ENCODE measurements around the gene DLGAP1. TPM values are rescaled to one million over a fixed set of nuclear protein-coding genes. Genes with fewer than 3 reads are reported as not detected.

Gene DLGAP1
- total and polyA plus RNA-seq, 2 experiments from 2014 or later: 3.1 to 6.5 TPM

DNA sequence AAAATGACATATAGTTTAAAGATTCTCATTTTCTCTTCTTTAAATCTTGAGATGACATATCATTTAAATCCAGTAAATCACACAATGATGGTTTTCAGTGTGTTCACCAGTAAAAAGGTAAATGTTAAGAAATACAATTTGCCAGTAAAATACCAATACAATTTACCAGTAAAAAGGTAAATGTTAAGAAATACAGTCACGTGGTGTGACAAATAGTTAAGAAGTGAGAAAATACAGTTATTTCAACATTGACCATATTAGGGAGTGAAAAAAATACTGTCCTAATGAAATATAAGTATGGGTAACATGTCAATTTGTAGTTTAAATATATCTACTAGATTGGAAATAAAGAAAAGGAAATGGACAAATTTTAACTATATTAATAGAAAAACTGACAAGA is 80.5 kb downstream of the DLGAP1 start:
- WGBS (ENCODE audit: low lambda C conversion rate, missing lambda C conversion rate): 87% methylated on average over 1 of the region's 1 CpG
- no peaks in the 10 kb centered on the region for H4K20me1 ChIP-seq (ENCODE audit: insufficient read depth, poor library complexity, severe bottlenecking)
- H2AFZ ChIP-seq: no peak overlapping the region
- no peak overlapping the region for H3K27ac ChIP-seq
- no peak for DNase-seq (ENCODE audit: low spot score)
- TF ChIP-seq EZH2phosphoT487 (IDR thresholded peaks at IDR 0.05; ENCODE audit: low read depth, severe bottlenecking, unreplicated experiment) (no peak), EZH2 (IDR thresholded peaks at IDR 0.05; ENCODE audit: borderline replicate concordance) (no peak)
- TF ChIP-seq, protein P1, sequence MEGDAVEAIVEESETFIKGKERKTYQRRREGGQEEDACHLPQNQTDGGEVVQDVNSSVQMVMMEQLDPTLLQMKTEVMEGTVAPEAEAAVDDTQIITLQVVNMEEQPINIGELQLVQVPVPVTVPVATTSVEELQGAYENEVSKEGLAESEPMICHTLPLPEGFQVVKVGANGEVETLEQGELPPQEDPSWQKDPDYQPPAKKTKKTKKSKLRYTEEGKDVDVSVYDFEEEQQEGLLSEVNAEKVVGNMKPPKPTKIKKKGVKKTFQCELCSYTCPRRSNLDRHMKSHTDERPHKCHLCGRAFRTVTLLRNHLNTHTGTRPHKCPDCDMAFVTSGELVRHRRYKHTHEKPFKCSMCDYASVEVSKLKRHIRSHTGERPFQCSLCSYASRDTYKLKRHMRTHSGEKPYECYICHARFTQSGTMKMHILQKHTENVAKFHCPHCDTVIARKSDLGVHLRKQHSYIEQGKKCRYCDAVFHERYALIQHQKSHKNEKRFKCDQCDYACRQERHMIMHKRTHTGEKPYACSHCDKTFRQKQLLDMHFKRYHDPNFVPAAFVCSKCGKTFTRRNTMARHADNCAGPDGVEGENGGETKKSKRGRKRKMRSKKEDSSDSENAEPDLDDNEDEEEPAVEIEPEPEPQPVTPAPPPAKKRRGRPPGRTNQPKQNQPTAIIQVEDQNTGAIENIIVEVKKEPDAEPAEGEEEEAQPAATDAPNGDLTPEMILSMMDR (IDR thresholded peaks at IDR 0.05; ENCODE audit: poor library complexity): no peak
- H3K36me3 ChIP-seq (replicated peaks; ENCODE audit: insufficient read depth, low read depth): no peaks in the 10 kb centered on the region
- no peak overlapping the region for H3K4me3 ChIP-seq
- no peaks in the 10 kb centered on the region for H3K9me2 ChIP-seq (replicated peaks; ENCODE audit: insufficient read depth)
- no peaks in the 10 kb centered on the region for H3K4me1 ChIP-seq (ENCODE audit: insufficient read depth)
- no peaks in the 10 kb centered on the region for H3K9me3 ChIP-seq (ENCODE audit: low read depth)
- H3K4me2 ChIP-seq: no peak overlapping the region
- H3K27me3 ChIP-seq: no peaks in the 10 kb centered on the region
- H3K79me2 ChIP-seq: no peaks in the 10 kb centered on the region

GRCh38 chr18:4369705-4370104 is 85.4 kb downstream of the DLGAP1 start:
- no peak for DNase-seq (ENCODE audit: low spot score)
- Histone ChIP-seq H3K36me3 (replicated peaks; ENCODE audit: insufficient read depth, low read depth) (no peaks in the 10 kb centered on the region), H3K27ac (no peak overlapping the region), H3K79me2 (no peaks in the 10 kb centered on the region), H3K27me3 (no peaks in the 10 kb centered on the region), H2AFZ (no peak overlapping the region), H3K9me3 (ENCODE audit: low read depth) (no peaks in the 10 kb centered on the region), H3K9me2 (replicated peaks; ENCODE audit: insufficient read depth) (no peaks in the 10 kb centered on the region), H3K4me1 (ENCODE audit: insufficient read depth) (no peaks in the 10 kb centered on the region), H4K20me1 (ENCODE audit: insufficient read depth, poor library complexity, severe bottlenecking) (no peaks in the 10 kb centered on the region), H3K4me2 (no peak overlapping the region), H3K4me3 (no peak overlapping the region)
- 79% methylated on average over 4 of the region's 4 CpGs for WGBS (ENCODE audit: low lambda C conversion rate, missing lambda C conversion rate)
- TF ChIP-seq EZH2phosphoT487 (IDR thresholded peaks at IDR 0.05; ENCODE audit: low read depth, severe bottlenecking, unreplicated experiment) (no peak), EZH2 (IDR thresholded peaks at IDR 0.05; ENCODE audit: borderline replicate concordance) (no peak)
- TF ChIP-seq, protein P1 (IDR thresholded peaks at IDR 0.05; ENCODE audit: poor library complexity): no peak

DNA sequence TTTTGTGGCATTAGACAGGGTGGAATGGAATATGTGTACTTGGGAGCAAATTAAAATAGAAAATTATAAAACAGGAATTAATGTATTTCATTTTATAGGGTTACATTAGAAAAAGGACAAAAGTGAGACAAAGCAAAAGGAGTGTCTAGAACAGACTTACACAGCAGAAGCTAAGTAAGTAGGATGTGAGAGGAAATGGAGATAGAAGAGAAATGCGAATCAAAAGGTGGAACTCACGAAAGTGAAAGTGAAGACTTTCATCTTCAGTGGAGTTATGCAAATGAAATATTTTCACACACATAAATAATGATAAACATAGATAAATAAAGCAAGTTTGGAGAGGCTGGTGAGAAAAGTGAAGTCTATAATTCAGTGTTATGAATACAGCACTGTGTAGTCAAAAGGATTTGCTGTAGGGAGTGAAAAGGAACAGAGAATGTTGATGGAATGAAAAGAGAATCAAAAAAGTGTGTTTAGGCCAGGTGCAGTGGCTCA is 94.8 kb downstream of the DLGAP1 start:
- Histone ChIP-seq H3K27me3 (no peaks in the 10 kb centered on the region), H4K20me1 (ENCODE audit: insufficient read depth, poor library complexity, severe bottlenecking) (no peaks in the 10 kb centered on the region), H3K4me3 (no peak overlapping the region), H3K27ac (no peak overlapping the region), H3K36me3 (replicated peaks; ENCODE audit: insufficient read depth, low read depth) (no peaks in the 10 kb centered on the region), H3K4me1 (ENCODE audit: insufficient read depth) (no peaks in the 10 kb centered on the region), H2AFZ (no peak overlapping the region), H3K4me2 (no peak overlapping the region), H3K79me2 (no peaks in the 10 kb centered on the region), H3K9me2 (replicated peaks; ENCODE audit: insufficient read depth) (no peaks in the 10 kb centered on the region), H3K9me3 (ENCODE audit: low read depth) (no peaks in the 10 kb centered on the region)
- DNase-seq (ENCODE audit: low spot score): no peak
- TF ChIP-seq EZH2phosphoT487 (IDR thresholded peaks at IDR 0.05; ENCODE audit: low read depth, severe bottlenecking, unreplicated experiment): no peak
- TF ChIP-seq, protein P1 (IDR thresholded peaks at IDR 0.05; ENCODE audit: poor library complexity): no peak
- no peak for TF ChIP-seq EZH2 (IDR thresholded peaks at IDR 0.05; ENCODE audit: borderline replicate concordance)
- 89% methylated on average over 2 of the region's 2 CpGs for WGBS (ENCODE audit: low lambda C conversion rate, missing lambda C conversion rate)

DNA sequence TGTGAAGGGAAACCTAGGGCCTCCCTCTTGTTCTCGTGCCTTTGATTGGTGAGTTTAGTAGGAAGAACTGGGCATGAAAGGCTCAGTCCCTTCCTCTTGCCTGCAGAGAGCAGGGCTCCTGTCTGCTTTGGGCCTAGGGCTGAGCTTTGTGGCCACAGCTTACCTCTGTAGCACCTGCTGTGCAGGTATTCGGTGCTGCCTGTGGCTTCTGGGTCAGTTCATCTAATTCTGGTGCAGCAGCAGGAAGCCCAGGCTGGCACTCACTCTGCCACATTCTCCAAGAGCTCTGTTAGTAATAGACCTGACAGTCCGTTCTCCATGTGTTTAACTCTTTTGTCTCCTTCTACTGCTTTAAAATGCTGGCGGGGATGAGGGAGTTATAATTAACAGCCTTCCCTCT is 96.5 kb downstream of the DLGAP1 start:
- H4K20me1 ChIP-seq (ENCODE audit: insufficient read depth, poor library complexity, severe bottlenecking): no peaks in the 10 kb centered on the region
- no peaks in the 10 kb centered on the region for H3K79me2 ChIP-seq
- WGBS (ENCODE audit: low lambda C conversion rate, missing lambda C conversion rate): 70% methylated on average over 4 of the region's 4 CpGs
- no peak for TF ChIP-seq EZH2 (IDR thresholded peaks at IDR 0.05; ENCODE audit: borderline replicate concordance)
- no peak for TF ChIP-seq EZH2phosphoT487 (IDR thresholded peaks at IDR 0.05; ENCODE audit: low read depth, severe bottlenecking, unreplicated experiment)
- TF ChIP-seq, protein P1 (IDR thresholded peaks at IDR 0.05; ENCODE audit: poor library complexity): no peak
- H3K9me2 ChIP-seq (replicated peaks; ENCODE audit: insufficient read depth): no peaks in the 10 kb centered on the region
- no peaks in the 10 kb centered on the region for H3K9me3 ChIP-seq (ENCODE audit: low read depth)
- H3K36me3 ChIP-seq (replicated peaks; ENCODE audit: insufficient read depth, low read depth): no peaks in the 10 kb centered on the region
- no peak for DNase-seq (ENCODE audit: low spot score)
- no peaks in the 10 kb centered on the region for H3K4me1 ChIP-seq (ENCODE audit: insufficient read depth)
- peaks cover 8% of the 10 kb centered on the region for H3K27me3 ChIP-seq
- no peak overlapping the region for H3K4me3 ChIP-seq
- no peak overlapping the region for H2AFZ ChIP-seq
- no peak overlapping the region for H3K27ac ChIP-seq
- H3K4me2 ChIP-seq: no peak overlapping the region
